Measurements from ENCODE around the gene TBXA2R.
"Not testable (repeated sequence)": the region's sequence is repeated elsewhere in the genome, so short reads cannot be mapped to it uniquely, and the experiment has no call there.

GRCh38 chr19:3581792-3582191, 24.9 kb downstream of the TBXA2R start:
- TF ChIP-seq EZH2 (IDR thresholded peaks at IDR 0.05; ENCODE audit: low read depth, unreplicated experiment); CTCF (conservative IDR thresholded peaks at IDR 0.05; ENCODE audit: low read depth in 2 of 2); JUNB (IDR thresholded peaks at IDR 0.05; ENCODE audit: unreplicated experiment); STAT1 (IDR thresholded peaks at IDR 0.05; ENCODE audit: unreplicated experiment); ZNF114 (CRISPR knock-in tag; IDR thresholded peaks at IDR 0.05); POLR2AphosphoS5 (IDR thresholded peaks at IDR 0.05; ENCODE audit: low read depth); CREB1 (CRISPR knock-in tag; IDR thresholded peaks at IDR 0.05; ENCODE audit: low read depth); EZH2phosphoT487 (IDR thresholded peaks at IDR 0.05; ENCODE audit: unreplicated experiment); REST (IDR thresholded peaks at IDR 0.05; ENCODE audit: unreplicated experiment); NANOG (IDR thresholded peaks at IDR 0.05; ENCODE audit: borderline replicate concordance): not testable (repeated sequence)

Data from GM23338 (cell line).